Renal pelvis (tissue), 12 donors: ENCODE data around the gene ORAI1. TPM values are rescaled to one million over a fixed set of nuclear protein-coding genes. Genes with fewer than 3 reads are reported as not detected.
"Not testable (repeated sequence)": the region's sequence is repeated elsewhere in the genome, so short reads cannot be mapped to it uniquely, and the experiment has no call there.

ENCODE experiments used
- DNase-seq: peaks from one replicate; pipeline ENCODE4 v3.0.0-alpha.2; 2013
- long read RNA-seq, 16 experiments: transcript quantifications; one replicate each; lab custom pipeline, GENCODE V29; 2026
- polyA plus RNA-seq, 3 donors: library from polyadenylated mRNA; unstranded; fragments of 120-200 nt; gene quantifications; one replicate each; pipeline ENCODE4 v1.2.1, GENCODE V29; 2013; ENCODE audit not compliant: insufficient read length in 3 of 3

The ORAI1 gene
- 10 to 100 TPM; 13.7 to 17.2 (median 15.9) TPM for polyA plus RNA-seq
- long read RNA-seq, donor 1, transcript ORAI1-203 (2 exons, 2,138 nt), result major isoform, 10 of 10 reads
- long read RNA-seq, donor 1, partial matches to known transcripts, result 0 of 10 reads
- long read RNA-seq, donor 1, other reads (novel, unspliced or antisense), result 0 of 10 reads
- long read RNA-seq, donor 2, transcript ORAI1-203 (2 exons, 2,138 nt), result major isoform, 10 of 10 reads
- long read RNA-seq, donor 2, partial matches to known transcripts, result 0 of 10 reads
- long read RNA-seq, donor 2, other reads (novel, unspliced or antisense), result 0 of 10 reads
- long read RNA-seq, donor 3, transcript ORAI1-203 (2 exons, 2,138 nt), result major isoform, 22 of 22 reads
- long read RNA-seq, donor 3, partial matches to known transcripts, result 0 of 22 reads
- long read RNA-seq, donor 3, other reads (novel, unspliced or antisense), result 0 of 22 reads
- long read RNA-seq, donor 4, transcript ORAI1-203 (2 exons, 2,138 nt), result major isoform, 17 of 17 reads
- long read RNA-seq, donor 4, partial matches to known transcripts, result 0 of 17 reads
- long read RNA-seq, donor 4, other reads (novel, unspliced or antisense), result 0 of 17 reads
- long read RNA-seq, donor 5, transcript ORAI1-203 (2 exons, 2,138 nt), result major isoform, 14 of 14 reads
- long read RNA-seq, donor 5, partial matches to known transcripts, result 0 of 14 reads
- long read RNA-seq, donor 5, other reads (novel, unspliced or antisense), result 0 of 14 reads
- long read RNA-seq, donor 6, transcript ORAI1-203 (2 exons, 2,138 nt), result major isoform, 6 of 17 reads
- long read RNA-seq, donor 6, partial matches to known transcripts, result 11 of 17 reads
- long read RNA-seq, donor 6, other reads (novel, unspliced or antisense), result 0 of 17 reads
- long read RNA-seq, donor 7, transcript ORAI1-203 (2 exons, 2,138 nt), result major isoform, 17 of 17 reads
- long read RNA-seq, donor 7, partial matches to known transcripts, result 0 of 17 reads
- long read RNA-seq, donor 7, other reads (novel, unspliced or antisense), result 0 of 17 reads
- long read RNA-seq, donor 8, transcript ORAI1-203 (2 exons, 2,138 nt), result major isoform, 5 of 5 reads
- long read RNA-seq, donor 8, partial matches to known transcripts, result 0 of 5 reads
- long read RNA-seq, donor 8, other reads (novel, unspliced or antisense), result 0 of 5 reads
- long read RNA-seq, donor 9, transcript ORAI1-203 (2 exons, 2,138 nt), result major isoform, 12 of 12 reads
- long read RNA-seq, donor 9, partial matches to known transcripts, result 0 of 12 reads
- long read RNA-seq, donor 9, other reads (novel, unspliced or antisense), result 0 of 12 reads
- long read RNA-seq, donor 10, transcript ORAI1-203 (2 exons, 2,138 nt), result major isoform, 9 of 15 reads
- long read RNA-seq, donor 10, partial matches to known transcripts, result 6 of 15 reads
- long read RNA-seq, donor 10, other reads (novel, unspliced or antisense), result 0 of 15 reads
- long read RNA-seq, donor 11, transcript ORAI1-203 (2 exons, 2,138 nt), result major isoform, 10 of 10 reads
- long read RNA-seq, donor 11, partial matches to known transcripts, result 0 of 10 reads
- long read RNA-seq, donor 11, other reads (novel, unspliced or antisense), result 0 of 10 reads
- long read RNA-seq, donor 12, transcript ORAI1-203 (2 exons, 2,138 nt), result major isoform, 17 of 17 reads
- long read RNA-seq, donor 12, partial matches to known transcripts, result 0 of 17 reads
- long read RNA-seq, donor 12, other reads (novel, unspliced or antisense), result 0 of 17 reads
- long read RNA-seq, donor 13, transcript ORAI1-203 (2 exons, 2,138 nt), result major isoform, 7 of 16 reads
- long read RNA-seq, donor 13, partial matches to known transcripts, result 9 of 16 reads
- long read RNA-seq, donor 13, other reads (novel, unspliced or antisense), result 0 of 16 reads
- long read RNA-seq, donor 14, result 0 reads
- long read RNA-seq, donor 15, transcript ORAI1-203 (2 exons, 2,138 nt), result major isoform, 21 of 34 reads
- long read RNA-seq, donor 15, partial matches to known transcripts, result 13 of 34 reads
- long read RNA-seq, donor 15, other reads (novel, unspliced or antisense), result 0 of 34 reads
- long read RNA-seq, donor 16, transcript ORAI1-203 (2 exons, 2,138 nt), result major isoform, 23 of 23 reads
- long read RNA-seq, donor 16, partial matches to known transcripts, result 0 of 23 reads
- long read RNA-seq, donor 16, other reads (novel, unspliced or antisense), result 0 of 23 reads

DNA sequence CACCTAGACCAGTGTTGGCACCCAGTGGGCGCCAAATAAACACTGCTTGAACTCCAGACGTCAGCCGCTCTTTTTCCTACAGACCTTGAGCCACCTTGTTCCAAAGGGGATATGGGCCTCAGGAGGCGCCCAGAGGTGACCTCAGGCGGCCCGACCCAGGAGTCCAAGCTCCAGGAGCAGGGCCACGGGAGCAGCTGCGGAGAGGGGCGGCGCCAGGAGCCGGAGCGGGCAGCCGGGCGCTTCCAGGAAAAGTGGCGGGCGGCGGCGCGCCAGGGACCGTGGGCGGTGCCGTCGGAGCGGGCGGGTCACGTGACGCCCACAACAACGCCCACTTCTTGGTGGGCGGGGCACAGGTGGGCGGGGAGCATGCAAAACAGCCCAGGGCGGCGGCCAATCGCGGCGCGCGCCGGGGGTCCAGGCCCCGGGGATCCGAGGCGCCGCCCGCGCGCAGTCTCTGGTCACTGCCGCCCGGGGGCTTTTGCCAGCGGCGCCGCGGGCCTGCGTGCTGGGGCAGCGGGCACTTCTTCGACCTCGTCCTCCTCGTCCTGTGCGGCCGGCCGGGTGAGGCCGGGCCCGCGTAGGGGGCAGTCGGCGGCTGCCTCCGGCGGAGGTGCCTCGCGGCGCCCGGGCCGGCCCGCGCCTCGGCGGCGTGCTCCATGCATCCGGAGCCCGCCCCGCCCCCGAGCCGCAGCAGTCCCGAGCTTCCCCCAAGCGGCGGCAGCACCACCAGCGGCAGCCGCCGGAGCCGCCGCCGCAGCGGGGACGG lies at the start of gene ORAI1:
ORAI1 (plus strand) TSS at position 444 of the 766 bp plus-strand sequence.
- peak; percentile 97 for DNase-seq

DNA sequence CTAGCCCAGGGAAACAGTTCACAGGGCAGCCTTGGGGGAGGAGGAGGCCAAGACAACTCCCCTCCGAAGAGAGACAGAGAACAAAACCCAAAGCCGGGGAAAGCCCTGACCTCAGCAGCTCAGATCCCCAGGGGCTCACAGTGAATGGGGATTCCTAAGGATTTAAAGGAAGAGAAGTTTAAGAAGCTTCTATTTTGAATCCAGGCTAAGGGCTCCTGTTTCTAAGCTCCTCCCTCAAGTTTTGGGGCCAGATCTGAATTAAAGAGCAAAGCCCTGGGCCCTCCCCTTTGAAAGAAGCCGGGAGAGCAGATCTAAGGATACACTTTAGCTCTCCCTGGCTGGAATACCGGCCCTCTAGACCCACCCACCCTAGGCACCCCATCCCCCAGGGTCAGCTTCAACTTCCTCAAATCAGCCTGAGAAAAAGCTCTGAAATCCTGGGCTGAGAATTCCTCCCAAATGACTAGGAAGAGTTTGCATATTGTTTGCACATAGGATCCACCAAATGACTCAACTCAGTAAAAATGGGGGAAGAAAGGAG lies 49.4 kb upstream of the ORAI1 start:
- DNase-seq, result peak; percentile 15

DNA sequence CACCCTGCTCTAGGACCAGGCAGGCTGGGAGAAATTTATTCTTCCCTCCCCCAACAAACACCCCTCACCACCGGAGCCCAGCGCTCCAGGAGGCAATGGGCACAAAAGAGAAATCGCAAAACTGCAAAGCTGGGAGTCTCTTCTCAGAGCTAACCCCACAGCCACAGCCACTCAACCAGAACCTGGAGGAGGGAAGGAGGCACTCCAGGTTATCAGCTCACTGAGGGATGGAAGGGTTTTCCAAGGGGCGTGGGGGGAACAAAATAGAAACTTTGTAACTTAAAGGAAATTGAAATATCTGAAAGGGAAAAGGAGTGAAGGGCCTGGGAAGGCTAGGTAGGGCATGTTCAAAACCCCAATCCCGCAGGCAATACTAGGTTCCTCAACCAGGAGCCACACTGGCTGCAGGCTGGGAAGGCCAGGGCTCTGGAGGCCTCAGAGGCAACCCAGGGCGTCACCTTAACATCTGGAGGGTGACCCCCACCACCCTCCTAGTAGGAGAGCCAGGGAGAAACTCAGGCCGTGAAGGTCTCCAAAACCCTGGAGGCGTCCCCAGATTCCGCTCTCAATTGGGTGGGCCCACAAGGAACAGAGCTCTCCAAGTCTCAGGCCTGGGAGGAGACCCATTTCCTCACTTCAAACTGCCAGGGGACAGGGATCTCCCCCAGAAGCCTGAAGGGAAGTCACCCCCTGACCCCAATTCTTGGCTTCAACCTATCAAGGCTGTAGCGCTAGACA lies 48.7 kb upstream of the ORAI1 start:
- peak; percentile 24 for DNase-seq

DNA sequence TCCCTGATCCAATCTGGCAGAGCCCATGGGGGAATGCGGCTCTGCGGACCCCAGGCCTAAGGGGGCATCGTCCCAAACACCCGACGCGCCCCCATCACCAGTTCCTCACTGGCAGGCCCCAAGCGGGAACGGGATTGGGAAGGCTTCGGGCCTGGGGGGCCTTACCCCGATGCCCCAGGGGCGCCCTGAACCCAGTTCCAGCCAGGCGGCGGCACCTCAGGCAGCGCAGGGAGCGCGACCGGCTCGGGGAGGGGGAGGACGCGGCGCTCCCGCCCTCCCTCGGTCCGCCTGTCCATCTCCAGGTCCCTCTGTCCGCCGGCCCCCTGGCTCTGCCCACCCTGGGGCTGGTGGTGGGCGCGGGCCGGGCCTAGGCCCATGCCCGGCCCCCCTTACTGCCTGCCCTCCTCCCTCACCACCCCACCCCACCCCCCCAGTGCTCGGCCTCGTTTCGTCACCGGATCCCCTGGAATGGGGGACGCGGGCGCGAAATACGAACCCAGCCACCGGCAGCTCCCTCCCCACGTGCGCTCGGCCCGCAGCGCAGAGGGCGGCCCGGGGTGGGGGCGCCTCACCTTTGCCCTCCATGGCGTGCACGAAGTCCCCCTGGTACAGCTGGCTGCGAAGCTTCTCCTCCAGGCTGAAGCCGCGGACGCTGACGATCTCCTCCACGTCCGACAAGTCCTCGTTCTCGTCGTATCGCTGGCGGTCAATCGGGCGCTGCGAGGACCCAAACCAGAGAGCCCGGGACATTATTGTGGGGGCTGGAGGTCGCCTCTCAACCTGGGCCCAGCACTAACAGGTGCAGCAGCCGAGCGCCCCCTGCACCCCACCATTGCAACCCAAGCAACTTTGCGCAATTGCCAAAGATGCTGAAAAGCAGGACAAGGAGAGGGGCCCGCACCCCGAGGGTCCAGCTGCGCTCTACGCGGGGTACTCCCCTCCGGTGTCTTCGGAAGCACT lies 47.8 kb upstream of the ORAI1 start:
- peak; percentile 46 for DNase-seq

DNA sequence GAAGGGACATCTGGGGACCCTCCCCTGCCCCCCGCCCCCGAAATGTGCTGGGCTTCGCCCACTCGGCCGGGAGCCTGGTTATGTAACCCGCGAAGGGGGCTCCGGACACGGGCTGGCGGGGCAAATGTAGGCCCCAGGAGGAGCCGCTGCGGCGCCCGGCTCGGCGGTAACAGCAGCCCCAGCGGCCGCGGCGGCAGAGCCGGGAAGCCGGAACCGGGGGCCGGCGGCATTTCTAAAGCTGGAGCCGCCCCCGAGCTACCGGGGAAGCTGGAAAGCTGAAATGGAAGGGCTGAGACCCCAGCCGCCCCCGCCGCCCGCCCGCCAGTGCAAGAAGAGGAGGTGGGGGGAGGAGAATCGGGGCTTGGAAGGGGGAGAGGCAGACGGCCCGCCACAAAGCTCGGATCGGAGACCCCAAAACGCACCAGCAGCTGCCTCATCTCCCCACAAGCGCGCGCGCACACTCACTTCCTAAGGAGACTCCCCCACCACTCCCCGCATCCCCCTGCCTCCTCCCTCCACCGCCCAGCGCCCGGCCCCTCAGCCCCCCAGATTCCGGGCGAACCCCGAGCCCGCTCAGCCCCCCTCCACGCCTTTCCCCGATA lies 47.0 kb upstream of the ORAI1 start:
- DNase-seq, result peak; percentile 48

DNA sequence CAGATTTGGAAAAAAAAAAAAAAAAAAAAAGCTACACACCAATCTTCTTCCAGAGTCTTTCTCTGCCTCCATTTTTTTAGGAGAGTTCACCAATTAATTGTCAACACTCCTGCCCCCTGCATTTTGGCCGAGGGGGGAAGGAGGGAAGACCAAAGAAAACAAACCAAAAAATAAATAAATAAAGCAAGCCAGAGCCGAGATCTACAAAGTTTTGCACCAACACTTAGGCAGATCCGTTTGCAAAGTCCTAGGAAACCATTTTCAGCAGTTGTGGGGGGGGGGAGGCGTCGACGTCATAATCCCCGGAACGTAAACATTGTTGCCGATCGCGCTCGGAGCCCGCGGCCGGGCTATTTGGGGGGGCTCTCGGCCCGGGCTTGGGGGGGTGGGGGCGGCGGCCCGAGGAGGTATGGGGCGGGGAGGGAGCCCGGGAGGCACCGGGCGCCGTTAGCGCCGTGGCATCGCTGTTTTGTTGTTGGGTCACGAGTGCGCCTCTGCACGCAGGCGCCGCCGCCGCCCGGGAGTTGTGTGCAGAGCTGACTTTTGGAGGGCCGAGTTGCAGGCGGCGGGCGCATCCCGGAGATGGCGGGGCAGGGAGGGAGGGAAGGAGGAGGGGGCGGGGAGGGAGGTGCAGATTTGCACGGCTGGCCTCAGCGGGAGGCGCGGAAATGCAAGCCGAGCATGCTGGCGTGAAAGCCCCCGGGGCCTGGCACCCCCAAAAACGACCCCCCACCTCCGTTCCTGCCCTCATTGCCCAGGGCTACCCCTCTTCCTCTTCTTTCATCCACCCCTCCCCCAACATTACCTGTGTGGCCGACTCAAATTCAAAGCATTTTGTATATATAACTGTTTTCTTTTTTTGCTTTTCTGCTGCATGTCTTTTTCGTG lies 46.1 kb upstream of the ORAI1 start:
- peak; percentile 80 for DNase-seq

DNA sequence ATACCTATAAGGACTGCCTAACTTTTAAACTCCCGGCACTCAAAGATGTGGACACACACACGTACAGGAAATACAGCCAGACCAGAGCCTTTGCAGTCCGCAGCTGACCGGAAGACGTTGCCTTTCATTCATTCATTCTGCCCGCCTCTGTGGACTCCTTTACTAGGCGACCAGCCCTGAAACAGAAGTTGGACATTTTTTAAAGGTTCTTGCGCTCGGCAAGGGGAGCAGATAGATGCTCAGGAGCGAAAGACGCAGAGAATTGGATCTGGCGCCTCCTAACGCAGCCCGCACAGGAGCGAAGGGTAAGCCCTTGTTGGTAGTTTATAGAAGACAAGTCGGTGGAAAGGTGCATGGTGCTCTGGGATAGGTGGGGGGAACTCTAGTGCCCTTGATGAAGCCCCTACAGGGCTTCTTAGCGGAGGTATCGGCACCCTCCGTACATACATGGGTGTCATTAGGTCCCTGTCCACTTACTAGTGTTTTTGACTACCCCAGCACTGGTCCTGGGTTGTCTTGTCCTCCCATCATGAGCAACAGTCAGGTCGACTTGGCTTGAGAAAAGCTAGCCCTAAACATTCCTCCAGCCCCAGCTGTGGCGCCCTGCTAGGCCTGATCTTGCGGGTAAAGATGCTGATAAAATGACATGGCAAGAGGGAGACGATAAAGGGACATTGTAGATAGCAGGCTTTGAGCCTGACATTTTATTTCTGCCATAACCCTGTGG lies 45.2 kb upstream of the ORAI1 start, which contains the start of gene KDM2B:
KDM2B (minus strand) TSS at position 65 of the 727 bp plus-strand sequence. CDS start 112 bp downstream, outside the sequence.
- peak; percentile 65 for DNase-seq

DNA sequence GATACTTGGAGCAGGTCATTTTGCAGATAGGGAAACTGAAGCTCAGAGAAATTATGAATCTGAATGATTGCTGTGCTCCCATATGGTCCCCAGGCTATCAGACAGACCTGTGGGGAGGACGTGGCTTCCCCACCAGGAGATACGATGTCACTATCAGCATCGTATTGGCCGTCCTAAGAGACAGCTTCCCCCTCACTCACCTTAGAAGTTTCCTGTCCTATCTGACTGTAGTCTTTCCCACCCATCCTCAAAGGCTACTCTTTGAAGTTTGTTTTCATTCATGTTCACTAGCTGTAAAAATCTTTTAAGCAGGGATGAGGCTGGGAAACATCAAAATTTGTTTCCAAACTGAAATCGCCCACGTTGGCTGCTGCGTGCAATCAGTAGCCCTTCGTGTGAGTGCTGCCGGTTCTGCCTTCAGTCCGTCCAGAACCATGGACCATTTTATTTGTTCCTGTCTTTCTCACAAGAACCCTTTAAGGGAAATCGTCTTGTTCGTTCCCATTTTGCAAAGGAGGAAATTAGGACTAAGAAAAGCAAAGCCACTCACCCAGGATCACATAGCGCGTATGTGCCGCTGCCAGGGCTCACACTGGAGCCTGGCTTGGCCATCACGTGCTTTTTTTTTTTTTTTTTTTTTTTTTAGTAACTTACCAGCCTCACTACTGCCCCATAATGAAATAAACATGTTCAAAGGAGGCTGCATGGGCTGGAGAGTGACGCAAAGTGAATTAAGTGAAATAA lies 44.5 kb upstream of the ORAI1 start:
- peak; percentile 24 for DNase-seq

DNA sequence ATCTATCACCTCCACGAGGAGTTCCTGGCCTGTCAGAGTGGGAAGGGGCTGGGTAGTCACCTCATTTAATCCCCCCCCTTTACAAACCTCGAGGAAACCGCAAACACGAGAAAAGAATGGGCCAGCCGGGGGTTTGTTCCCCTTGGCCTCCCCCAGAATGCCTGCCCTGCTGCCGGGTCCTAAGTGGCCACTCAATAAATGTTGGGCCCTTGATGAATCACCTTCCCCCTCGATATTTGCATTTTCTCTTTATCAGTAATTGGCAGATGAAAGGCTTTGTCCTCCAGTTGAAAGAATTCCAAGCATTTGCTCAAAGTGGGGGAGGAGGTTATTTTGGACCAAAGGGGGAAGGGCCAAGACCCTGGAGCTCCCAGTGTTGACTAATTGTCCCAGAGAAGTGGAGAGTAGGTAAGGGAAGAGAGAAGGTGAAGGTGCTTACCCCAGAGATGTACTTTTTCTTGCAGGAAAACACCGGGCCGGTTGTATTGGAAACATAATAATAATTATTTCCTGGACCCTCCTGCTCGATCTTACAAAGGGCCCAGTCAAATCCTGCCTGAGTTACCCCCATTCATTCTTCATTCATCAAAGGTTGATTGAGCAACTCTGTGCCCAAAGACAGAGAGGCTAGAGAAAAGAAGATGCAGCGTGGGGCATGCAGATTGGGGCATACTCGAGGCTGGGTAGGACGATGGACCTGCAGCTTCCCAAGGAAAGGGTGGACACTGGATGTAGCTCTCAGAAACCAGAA lies 43.6 kb upstream of the ORAI1 start:
- peak; percentile 29 for DNase-seq

DNA sequence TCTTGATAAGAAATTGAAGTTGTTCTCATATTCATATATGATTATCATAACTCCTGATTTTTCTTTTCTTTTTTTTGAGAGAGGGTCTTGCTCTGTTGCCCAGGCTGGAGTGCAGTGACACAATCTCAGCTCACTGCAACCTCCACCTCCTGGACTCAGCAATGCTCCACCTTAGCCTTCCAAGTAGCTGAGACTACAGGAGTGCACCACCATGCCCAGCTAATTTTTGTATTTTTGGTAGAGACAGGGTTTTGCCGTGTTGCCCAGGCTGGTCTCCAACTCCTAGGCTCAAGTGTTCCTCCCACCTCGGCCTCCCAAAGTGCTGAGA lies 43.0 kb upstream of the ORAI1 start:
- DNase-seq, result not testable (repeated sequence)

DNA sequence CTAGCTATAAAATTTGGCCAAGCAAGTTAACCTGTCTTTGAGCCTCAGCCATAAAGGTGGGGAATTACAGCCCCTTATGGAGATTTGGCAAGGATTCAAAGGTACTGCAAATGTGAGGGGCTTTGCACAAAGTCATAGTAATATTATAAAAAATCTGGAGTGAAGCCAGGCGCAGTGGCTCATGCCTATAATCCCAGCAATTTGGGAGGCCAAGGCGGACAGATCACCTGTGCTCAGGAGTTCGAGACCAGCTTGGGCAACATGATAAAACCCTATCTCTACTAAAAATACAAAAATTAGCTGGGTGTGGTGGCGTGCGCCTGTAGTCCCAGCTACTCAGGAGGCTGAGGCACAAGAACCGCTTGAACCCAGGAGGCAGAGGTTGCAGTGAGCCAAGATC lies 41.4 kb upstream of the ORAI1 start:
- DNase-seq, result not testable (repeated sequence)

DNA sequence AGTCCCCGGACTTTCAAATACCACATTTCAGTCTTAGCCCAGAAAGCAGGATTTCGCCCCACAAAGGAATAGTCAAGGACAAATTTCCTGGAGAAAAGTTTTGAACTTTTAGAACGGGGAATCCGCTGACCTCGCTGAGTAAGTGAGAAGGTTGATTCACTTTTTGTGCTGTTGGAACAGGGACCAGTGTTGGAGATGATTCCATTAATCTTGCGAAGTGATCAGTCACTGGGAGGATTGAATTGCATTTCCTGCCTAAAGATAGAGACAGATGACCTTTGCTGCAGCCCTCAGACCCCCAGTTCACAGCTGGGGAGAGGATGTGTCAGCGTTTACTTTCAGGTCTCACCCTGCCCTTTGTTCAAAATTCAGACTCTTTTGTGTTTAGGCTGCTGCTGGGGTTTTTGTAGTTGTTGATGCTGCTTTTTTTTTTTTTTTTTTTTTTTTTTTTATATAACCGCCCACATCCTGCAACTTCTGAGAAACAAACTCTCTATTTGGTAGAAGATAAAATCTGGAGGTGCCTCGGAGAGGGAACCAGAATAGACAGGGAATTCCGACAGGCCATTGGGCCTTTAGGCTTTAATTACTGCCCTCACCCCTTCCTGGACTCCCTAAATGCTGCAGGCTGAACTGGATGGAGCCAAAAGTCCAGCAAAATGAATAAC lies 35.7 kb upstream of the ORAI1 start:
- no peak for DNase-seq

DNA sequence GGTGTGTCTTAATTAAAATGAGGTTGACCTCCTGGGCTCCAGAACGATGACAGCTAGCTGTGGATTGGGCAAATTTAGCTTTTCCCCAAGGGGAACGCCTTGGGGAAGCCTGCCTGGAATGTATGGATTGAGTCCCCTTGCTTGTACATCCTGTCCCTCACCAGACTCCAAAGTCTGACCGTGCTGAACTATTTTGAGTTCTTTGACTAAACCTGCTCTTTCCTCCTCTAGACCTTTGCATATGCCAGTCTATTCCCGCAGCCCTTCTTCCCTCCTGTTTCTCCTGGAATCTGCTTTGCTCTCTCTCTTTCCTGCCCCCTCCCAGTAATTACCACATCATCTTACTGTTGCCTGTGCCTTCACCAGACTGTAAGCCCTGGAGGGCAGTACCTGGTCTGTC lies 34.0 kb upstream of the ORAI1 start:
- no peak for DNase-seq
